SK-N-SH (cell line): ENCODE measurements around the gene GDPD2. TPM values are rescaled to one million over a fixed set of nuclear protein-coding genes. Genes with fewer than 3 reads are reported as not detected.

Experiments used
- CTCF ChIA-PET: fragments of 300-600, 350-600 bp; formaldehyde crosslinking; extraction: SDS; loops from one replicate; lab custom pipeline; 2021; lab: Yijun Ruan, JAX
- POLR2A ChIA-PET: fragments of 350-600 bp; sonication (Branson Sonifier 250); formaldehyde crosslinking; extraction: SDS; loops from one replicate; lab custom pipeline; 2020; ENCODE audit warnings: antibody characterized with exemption, inconsistent platforms; lab: Yijun Ruan, JAX
- DNase-seq: peaks from one replicate; pipeline ENCODE4 v3.0.0; 2012
- H2AFZ ChIP-seq: fragments of 200-600 bp; sonication (generic); 2 replicates; pipeline ENCODE4 v1.8.1; 2016; ENCODE audit warnings: antibody characterized with exemption, mild to moderate bottlenecking, low read depth
- H3F3A ChIP-seq: fragments of 200-600 bp; sonication (generic); replicated peaks from 2 replicates; pipeline ENCODE3; 2016; ENCODE audit warnings: antibody characterized with exemption, mild to moderate bottlenecking; ENCODE audit not compliant: insufficient read depth
- H3K27ac ChIP-seq, 2 experiments: fragments of 200-500 bp in 1 of 2; fragments of 200-600 bp in 1 of 2; sonication (Bioruptor generic) in 1 of 2; sonication (generic), shearing (Covaris generic) in 1 of 2; 2 replicates each; pipeline versions ENCODE4 v1.5.1 to v1.6.1; 2014 to 2016; ENCODE audit warnings: low read depth in 2 of 2, inconsistent platforms in 1 of 2, low read length in 1 of 2, mild to moderate bottlenecking in 1 of 2, mixed read lengths in 1 of 2
- H3K27me3 ChIP-seq: fragments of 200-600 bp; sonication (generic), shearing (Covaris generic); 2 replicates; pipeline ENCODE4 v1.6.1; 2016; ENCODE audit warnings: mixed run types; ENCODE audit not compliant: insufficient read depth
- H3K36me3 ChIP-seq, 2 experiments: fragments of 200-500 bp in 1 of 2; fragments of 200-600 bp in 1 of 2; sonication (Bioruptor generic) in 1 of 2; sonication (generic) in 1 of 2; replicated peaks in 1 of 2; 2 replicates each; pipeline versions ENCODE3 to v1.5.1; 2014 to 2016; ENCODE audit warnings: low read length in 1 of 2, mild to moderate bottlenecking in 1 of 2; ENCODE audit not compliant: insufficient read depth in 2 of 2, control insufficient read depth in 1 of 2
- H3K4me1 ChIP-seq, 2 experiments: fragments of 200-500 bp in 1 of 2; fragments of 200-600 bp in 1 of 2; sonication (Bioruptor generic) in 1 of 2; sonication (generic), shearing (Covaris generic) in 1 of 2; 2 replicates each; pipeline versions ENCODE4 v1.5.1 to v1.6.1; 2014 to 2016; ENCODE audit warnings: low read depth in 1 of 2, low read length in 1 of 2, mixed run types in 1 of 2; ENCODE audit not compliant: insufficient read depth in 2 of 2, control insufficient read depth in 1 of 2
- H3K4me2 ChIP-seq: fragments of 200-600 bp; sonication (generic), shearing (Covaris generic); 2 replicates; pipeline ENCODE4 v1.6.1; 2017; ENCODE audit warnings: mixed run types
- H3K4me3 ChIP-seq, 2 experiments: fragments of 200-500 bp in 1 of 2; fragments of 200-600 bp in 1 of 2; sonication (Bioruptor generic) in 1 of 2; sonication (generic), shearing (Covaris generic) in 1 of 2; 2 replicates each; pipeline versions ENCODE4 v1.5.1 to v1.8.1; 2014 to 2016; ENCODE audit warnings: low read depth in 2 of 2, inconsistent platforms in 1 of 2, low read length in 1 of 2, mild to moderate bottlenecking in 1 of 2, mixed read lengths in 1 of 2, moderate library complexity in 1 of 2
- H3K79me2 ChIP-seq: fragments of 200-600 bp; sonication (generic); 2 replicates; pipeline ENCODE4 v1.8.1; 2017; ENCODE audit warnings: mild to moderate bottlenecking; ENCODE audit not compliant: insufficient read depth
- H3K9ac ChIP-seq: fragments of 200-600 bp; sonication (generic); 2 replicates; pipeline ENCODE4 v1.6.1; 2017; ENCODE audit warnings: mixed run types
- H3K9me2 ChIP-seq: fragments of 200-600 bp; sonication (generic); 2 replicates; pipeline ENCODE4 v1.6.1; 2017; ENCODE audit warnings: mixed run types
- H3K9me3 ChIP-seq: fragments of 200-600 bp; sonication (generic); 2 replicates; pipeline ENCODE4 v1.6.1; 2017; ENCODE audit warnings: mixed run types, mild to moderate bottlenecking, moderate library complexity
- H4K20me1 ChIP-seq: fragments of 200-600 bp; sonication (generic); 2 replicates; pipeline ENCODE4 v1.6.1; 2017; ENCODE audit warnings: mild to moderate bottlenecking, mixed run types; ENCODE audit not compliant: insufficient read depth
- CHD2 ChIP-seq: fragments of 150-350 bp; IDR thresholded peaks from 2 replicates; pipeline ENCODE4 v1.6.1; 2018; ENCODE audit warnings: low read length; ENCODE audit not compliant: partially characterized antibody
- ELF1 ChIP-seq: IDR thresholded peaks from 2 replicates; pipeline ENCODE4 v1.4.0; 2012
- EP300 ChIP-seq, 2 experiments: IDR thresholded peaks; 2 replicates each; pipeline versions ENCODE4 v1.4.0 to v1.6.1; 2012; ENCODE audit warnings: borderline replicate concordance in 1 of 2, low read depth in 1 of 2, low read length in 1 of 2
- FOSL2 ChIP-seq: IDR thresholded peaks from 2 replicates; pipeline ENCODE4 v1.4.0; 2012; ENCODE audit warnings: low read depth, mild to moderate bottlenecking, moderate library complexity, borderline replicate concordance
- FOXJ3 ChIP-seq: sonication (generic); formaldehyde crosslinking; IDR thresholded peaks from 2 replicates; pipeline ENCODE4 v1.5.1; 2020; ENCODE audit warnings: mild to moderate bottlenecking, missing genetic modification reagents
- GABPA ChIP-seq: IDR thresholded peaks from 2 replicates; pipeline ENCODE4 v1.4.0; 2012; ENCODE audit warnings: low read depth, mild to moderate bottlenecking
- JUND ChIP-seq: IDR thresholded peaks from 2 replicates; pipeline ENCODE4 v1.4.0; 2012
- MEF2A ChIP-seq: IDR thresholded peaks from 2 replicates; pipeline ENCODE4 v1.4.0; 2012; ENCODE audit warnings: low read depth, borderline replicate concordance
- NRF1 ChIP-seq: IDR thresholded peaks from 2 replicates; pipeline ENCODE4 v1.6.1; 2012; ENCODE audit warnings: low read depth, mild to moderate bottlenecking, low read length
- RCOR1 ChIP-seq: fragments of 150-350 bp; IDR thresholded peaks from 2 replicates; pipeline ENCODE4 v1.6.1; 2017; ENCODE audit warnings: antibody characterized with exemption, low read length
- RFX5 ChIP-seq: IDR thresholded peaks from 2 replicates; pipeline ENCODE4 v1.6.1; 2012; ENCODE audit warnings: mild to moderate bottlenecking, improper control_type of control experiment, low read length
- RXRA ChIP-seq: IDR thresholded peaks from 2 replicates; pipeline ENCODE4 v1.4.0; 2012; ENCODE audit warnings: low read depth, mild to moderate bottlenecking, borderline replicate concordance
- TEAD4 ChIP-seq: IDR thresholded peaks from 2 replicates; pipeline ENCODE4 v1.4.0; 2012; ENCODE audit warnings: mild to moderate bottlenecking, borderline replicate concordance; ENCODE audit not compliant: insufficient read depth
- WGBS: methylation state at CpG from one replicate; pipeline ENCODE4 v1.1.6; 2017; ENCODE audit warnings: low lambda C conversion rate; 5-methylcytosine and 5-hydroxymethylcytosine counted together
- polyA plus RNA-seq, 3 experiments: library from polyadenylated mRNA; depleted of rRNA; stranded (reverse); fragments of >200 nt; gene quantifications; 2 replicates each; pipeline ENCODE4 v1.2.3, GENCODE V29; 2012
- TF ChIP-seq, protein P1 (sequence below): IDR thresholded peaks from 2 replicates; pipeline ENCODE4 v1.4.0; 2012; ENCODE audit warnings: low read depth
- TF ChIP-seq, protein P2 (sequence below): fragments of 150-350 bp; IDR thresholded peaks from 2 replicates; pipeline ENCODE4 v1.6.1; 2017; ENCODE audit warnings: antibody characterized with exemption, low read length, low read depth, borderline replicate concordance
- TF ChIP-seq, protein P3 (sequence below): fragments of 200-600 bp; sonication (generic); IDR thresholded peaks from 2 replicates; pipeline ENCODE4 v1.6.1; 2017; ENCODE audit warnings: antibody characterized with exemption, mild to moderate bottlenecking, moderate library complexity
- TF ChIP-seq, protein P4 (sequence below): fragments of 150-350 bp; IDR thresholded peaks from 2 replicates; pipeline ENCODE4 v1.6.1; 2016; ENCODE audit warnings: mild to moderate bottlenecking, low read depth, low read length
- TF ChIP-seq, protein P5 (sequence below): IDR thresholded peaks from 2 replicates; pipeline ENCODE4 v1.4.0; 2012; ENCODE audit warnings: low read depth, borderline replicate concordance

The GDPD2 gene
- polyA plus RNA-seq, 1 of the 3 experiments (the other 2 are of a cell fraction): 0.08 TPM

DNA sequence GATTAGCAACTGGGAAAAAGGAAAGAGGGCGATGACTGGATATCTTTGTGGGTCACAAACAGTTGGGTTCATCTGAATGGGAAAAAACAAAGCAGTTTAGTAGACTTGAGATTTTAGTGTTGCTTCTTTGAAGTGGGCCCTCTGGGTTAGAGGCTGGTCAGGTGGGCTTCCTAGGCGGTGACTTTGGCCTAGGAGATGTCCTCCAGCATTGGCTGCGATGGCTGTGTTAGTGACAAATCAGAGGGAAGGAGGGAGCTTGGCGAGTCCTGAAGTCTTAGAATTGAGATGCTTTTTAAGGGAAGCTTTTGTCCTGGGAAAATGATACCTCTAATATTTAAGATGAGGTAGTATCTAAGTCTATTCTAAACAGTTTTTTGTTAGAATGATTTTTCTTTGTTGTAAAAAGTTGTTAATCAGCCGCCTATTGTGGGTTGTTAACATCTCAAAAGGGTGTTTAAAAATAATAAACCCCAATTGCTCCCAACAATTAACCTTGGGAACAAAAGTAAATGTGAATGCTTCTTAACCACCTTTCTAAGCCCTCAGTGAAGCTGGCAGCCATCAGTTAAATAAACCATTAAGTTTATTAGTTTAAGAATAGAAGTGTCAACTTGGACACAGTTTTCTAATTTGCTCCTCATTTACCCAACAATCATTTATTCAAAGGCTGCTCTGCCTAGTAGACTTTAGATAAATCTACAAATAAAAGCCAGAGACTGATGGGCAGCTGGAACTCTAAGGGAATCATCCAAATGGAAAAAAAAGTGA, 53.2 kb downstream of the GDPD2 start:
- no peaks in the 10 kb centered on the region for H3K36me3 ChIP-seq
- TF ChIP-seq NRF1: no peak
- TF ChIP-seq ELF1: no peak
- no peak for TF ChIP-seq FOSL2
- no peak for TF ChIP-seq GABPA
- TF ChIP-seq, protein P1, sequence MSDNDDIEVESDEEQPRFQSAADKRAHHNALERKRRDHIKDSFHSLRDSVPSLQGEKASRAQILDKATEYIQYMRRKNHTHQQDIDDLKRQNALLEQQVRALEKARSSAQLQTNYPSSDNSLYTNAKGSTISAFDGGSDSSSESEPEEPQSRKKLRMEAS: no peak
- no peak overlapping the region for H3K9ac ChIP-seq
- peak overlapping the region in 1 of 2 experiments; percentile 90; a peak in 2 of 4 replicates for H3K27ac ChIP-seq
- H3K4me3 ChIP-seq: no peak overlapping the region
- no peak overlapping the region for H3K4me2 ChIP-seq
- no peaks in the 10 kb centered on the region for H3K9me3 ChIP-seq
- POLR2A ChIA-PET: no interaction called here
- no peak overlapping the region for H2AFZ ChIP-seq
- no peak for DNase-seq
- H4K20me1 ChIP-seq: no peaks in the 10 kb centered on the region
- no peaks in the 10 kb centered on the region for H3K27me3 ChIP-seq
- H3K4me1 ChIP-seq: peaks cover 0 to 20% of the 10 kb centered on the region in 2 experiments; a peak in 3 of 4 replicates
- H3K9me2 ChIP-seq: no peaks in the 10 kb centered on the region
- 64% methylated on average over 5 of the region's 5 CpGs for WGBS
- H3K79me2 ChIP-seq: no peaks in the 10 kb centered on the region
- peaks cover 10% of the 10 kb centered on the region for H3F3A ChIP-seq
- CTCF ChIA-PET: no interaction called here

DNA sequence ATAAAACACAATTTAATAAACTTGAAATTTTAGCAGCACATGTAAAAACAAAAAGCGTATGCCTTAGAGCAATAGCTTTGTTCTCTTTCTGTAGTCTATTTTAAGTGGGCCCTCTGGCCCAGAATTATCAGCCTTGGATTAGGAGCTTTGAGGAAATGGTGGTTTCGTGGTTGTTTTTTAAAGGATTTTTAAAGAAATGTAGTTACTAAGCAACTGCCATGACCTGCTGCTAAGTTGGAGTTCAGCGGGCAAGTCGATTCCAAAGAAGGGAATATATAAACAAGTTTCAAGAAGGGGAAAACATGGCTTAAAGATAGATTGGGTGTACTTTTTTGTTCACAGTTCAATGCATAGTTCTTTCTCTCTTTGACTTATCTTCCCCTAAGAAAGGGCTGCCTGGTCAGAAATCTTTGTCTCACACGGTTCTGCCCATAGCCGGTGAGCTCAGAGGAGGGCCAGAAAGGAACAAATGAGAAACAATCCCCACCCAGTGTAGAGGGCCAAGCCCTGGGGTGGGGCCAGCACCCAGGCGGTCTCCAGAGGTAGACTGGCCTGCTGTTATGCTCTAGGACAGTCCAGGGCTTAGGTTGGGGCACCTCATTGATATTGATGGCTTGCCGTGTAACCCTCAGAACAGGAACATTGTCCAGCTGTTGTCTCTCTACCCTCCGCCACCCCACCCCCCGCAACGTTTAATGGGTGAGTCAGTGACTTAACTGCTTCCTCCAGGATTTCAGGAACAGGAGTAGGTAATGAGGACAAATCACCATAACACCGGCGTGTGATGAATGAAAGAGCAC, 54.0 kb downstream of the GDPD2 start:
- Histone ChIP-seq H3K9me3 (no peaks in the 10 kb centered on the region), H3K36me3 (peaks cover 0 to 3% of the 10 kb centered on the region in 2 experiments), H3K4me1 (peaks cover 0 to 20% of the 10 kb centered on the region in 2 experiments; a peak in 3 of 4 replicates), H3F3A (peaks cover 10% of the 10 kb centered on the region), H3K4me3 (peak overlapping the region in 1 of 2 experiments; percentile 11; a peak in 1 of 4 replicates), H3K9me2 (no peaks in the 10 kb centered on the region), H2AFZ (peak overlapping the region; percentile 14; the same call in 1 of the 2 replicates), H3K27ac (peak overlapping the region; percentile 5 to 90; a peak in 2 of 4 replicates), H3K27me3 (no peaks in the 10 kb centered on the region), H3K4me2 (peak overlapping the region; percentile 65; the same call in 1 of the 2 replicates), H3K79me2 (no peaks in the 10 kb centered on the region), H3K9ac (peak overlapping the region; percentile 27; the same call in 1 of the 2 replicates), H4K20me1 (no peaks in the 10 kb centered on the region)
- DNase-seq: no peak
- 19% methylated on average over 13 of the region's 13 CpGs for WGBS
- CTCF ChIA-PET: no interaction called here
- POLR2A ChIA-PET: no interaction called here
- TF ChIP-seq, protein P2, sequence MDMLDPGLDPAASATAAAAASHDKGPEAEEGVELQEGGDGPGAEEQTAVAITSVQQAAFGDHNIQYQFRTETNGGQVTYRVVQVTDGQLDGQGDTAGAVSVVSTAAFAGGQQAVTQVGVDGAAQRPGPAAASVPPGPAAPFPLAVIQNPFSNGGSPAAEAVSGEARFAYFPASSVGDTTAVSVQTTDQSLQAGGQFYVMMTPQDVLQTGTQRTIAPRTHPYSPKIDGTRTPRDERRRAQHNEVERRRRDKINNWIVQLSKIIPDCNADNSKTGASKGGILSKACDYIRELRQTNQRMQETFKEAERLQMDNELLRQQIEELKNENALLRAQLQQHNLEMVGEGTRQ: no peak
- peak; percentile 53 for TF ChIP-seq JUND
- TF ChIP-seq, protein P3, sequence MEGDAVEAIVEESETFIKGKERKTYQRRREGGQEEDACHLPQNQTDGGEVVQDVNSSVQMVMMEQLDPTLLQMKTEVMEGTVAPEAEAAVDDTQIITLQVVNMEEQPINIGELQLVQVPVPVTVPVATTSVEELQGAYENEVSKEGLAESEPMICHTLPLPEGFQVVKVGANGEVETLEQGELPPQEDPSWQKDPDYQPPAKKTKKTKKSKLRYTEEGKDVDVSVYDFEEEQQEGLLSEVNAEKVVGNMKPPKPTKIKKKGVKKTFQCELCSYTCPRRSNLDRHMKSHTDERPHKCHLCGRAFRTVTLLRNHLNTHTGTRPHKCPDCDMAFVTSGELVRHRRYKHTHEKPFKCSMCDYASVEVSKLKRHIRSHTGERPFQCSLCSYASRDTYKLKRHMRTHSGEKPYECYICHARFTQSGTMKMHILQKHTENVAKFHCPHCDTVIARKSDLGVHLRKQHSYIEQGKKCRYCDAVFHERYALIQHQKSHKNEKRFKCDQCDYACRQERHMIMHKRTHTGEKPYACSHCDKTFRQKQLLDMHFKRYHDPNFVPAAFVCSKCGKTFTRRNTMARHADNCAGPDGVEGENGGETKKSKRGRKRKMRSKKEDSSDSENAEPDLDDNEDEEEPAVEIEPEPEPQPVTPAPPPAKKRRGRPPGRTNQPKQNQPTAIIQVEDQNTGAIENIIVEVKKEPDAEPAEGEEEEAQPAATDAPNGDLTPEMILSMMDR: no peak
- TF ChIP-seq, protein P4, sequence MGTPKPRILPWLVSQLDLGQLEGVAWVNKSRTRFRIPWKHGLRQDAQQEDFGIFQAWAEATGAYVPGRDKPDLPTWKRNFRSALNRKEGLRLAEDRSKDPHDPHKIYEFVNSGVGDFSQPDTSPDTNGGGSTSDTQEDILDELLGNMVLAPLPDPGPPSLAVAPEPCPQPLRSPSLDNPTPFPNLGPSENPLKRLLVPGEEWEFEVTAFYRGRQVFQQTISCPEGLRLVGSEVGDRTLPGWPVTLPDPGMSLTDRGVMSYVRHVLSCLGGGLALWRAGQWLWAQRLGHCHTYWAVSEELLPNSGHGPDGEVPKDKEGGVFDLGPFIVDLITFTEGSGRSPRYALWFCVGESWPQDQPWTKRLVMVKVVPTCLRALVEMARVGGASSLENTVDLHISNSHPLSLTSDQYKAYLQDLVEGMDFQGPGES: no peak
- no peak for TF ChIP-seq GABPA
- TF ChIP-seq, protein P1: no peak
- TF ChIP-seq, protein P5, sequence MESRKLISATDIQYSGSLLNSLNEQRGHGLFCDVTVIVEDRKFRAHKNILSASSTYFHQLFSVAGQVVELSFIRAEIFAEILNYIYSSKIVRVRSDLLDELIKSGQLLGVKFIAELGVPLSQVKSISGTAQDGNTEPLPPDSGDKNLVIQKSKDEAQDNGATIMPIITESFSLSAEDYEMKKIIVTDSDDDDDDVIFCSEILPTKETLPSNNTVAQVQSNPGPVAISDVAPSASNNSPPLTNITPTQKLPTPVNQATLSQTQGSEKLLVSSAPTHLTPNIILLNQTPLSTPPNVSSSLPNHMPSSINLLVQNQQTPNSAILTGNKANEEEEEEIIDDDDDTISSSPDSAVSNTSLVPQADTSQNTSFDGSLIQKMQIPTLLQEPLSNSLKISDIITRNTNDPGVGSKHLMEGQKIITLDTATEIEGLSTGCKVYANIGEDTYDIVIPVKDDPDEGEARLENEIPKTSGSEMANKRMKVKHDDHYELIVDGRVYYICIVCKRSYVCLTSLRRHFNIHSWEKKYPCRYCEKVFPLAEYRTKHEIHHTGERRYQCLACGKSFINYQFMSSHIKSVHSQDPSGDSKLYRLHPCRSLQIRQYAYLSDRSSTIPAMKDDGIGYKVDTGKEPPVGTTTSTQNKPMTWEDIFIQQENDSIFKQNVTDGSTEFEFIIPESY: no peak
- no peak for TF ChIP-seq RXRA
- no peak for TF ChIP-seq CHD2
- peak; percentile 59; the same call in 1 of the 2 replicates for TF ChIP-seq FOSL2
- TF ChIP-seq FOXJ3 (CRISPR knock-in tag): no peak
- no peak; a peak in 1 of 4 replicates for TF ChIP-seq EP300 (IDR thresholded peaks at IDR 0.05; ENCODE audit: borderline replicate concordance in 1 of 2, low read depth in 1 of 2, low read length in 1 of 2)
- TF ChIP-seq RFX5: no peak
- no peak for TF ChIP-seq MEF2A
- TF ChIP-seq RCOR1: no peak
- no peak for TF ChIP-seq TEAD4
